Gastrocnemius medialis (tissue), 4 donors: Measurements from ENCODE around the gene ABCA6.

Source experiments
- POLR2A ChIP-seq, 2 donors: fragments of 450-650 bp; IDR thresholded peaks; one replicate each; pipeline ENCODE4 v1.6.1; 2017; ENCODE audit warnings: antibody characterized with exemption in 2 of 2, mild to moderate bottlenecking in 2 of 2, moderate library complexity in 2 of 2
- TF ChIP-seq, protein P1 (sequence below), 5 experiments: fragments of 450-650 bp in 3 of 5; fragments of 200-600 bp in 2 of 5; sonication (generic) in 2 of 5; IDR thresholded peaks in 4 of 5; conservative IDR thresholded peaks in 1 of 5; 1 replicate in 4 of 5; 2 replicates in 1 of 5; pipeline ENCODE4 v1.5.1; 2016 to 2019; ENCODE audit warnings: antibody characterized with exemption in 5 of 5, mild to moderate bottlenecking in 3 of 5, moderate library complexity in 3 of 5

DNA sequence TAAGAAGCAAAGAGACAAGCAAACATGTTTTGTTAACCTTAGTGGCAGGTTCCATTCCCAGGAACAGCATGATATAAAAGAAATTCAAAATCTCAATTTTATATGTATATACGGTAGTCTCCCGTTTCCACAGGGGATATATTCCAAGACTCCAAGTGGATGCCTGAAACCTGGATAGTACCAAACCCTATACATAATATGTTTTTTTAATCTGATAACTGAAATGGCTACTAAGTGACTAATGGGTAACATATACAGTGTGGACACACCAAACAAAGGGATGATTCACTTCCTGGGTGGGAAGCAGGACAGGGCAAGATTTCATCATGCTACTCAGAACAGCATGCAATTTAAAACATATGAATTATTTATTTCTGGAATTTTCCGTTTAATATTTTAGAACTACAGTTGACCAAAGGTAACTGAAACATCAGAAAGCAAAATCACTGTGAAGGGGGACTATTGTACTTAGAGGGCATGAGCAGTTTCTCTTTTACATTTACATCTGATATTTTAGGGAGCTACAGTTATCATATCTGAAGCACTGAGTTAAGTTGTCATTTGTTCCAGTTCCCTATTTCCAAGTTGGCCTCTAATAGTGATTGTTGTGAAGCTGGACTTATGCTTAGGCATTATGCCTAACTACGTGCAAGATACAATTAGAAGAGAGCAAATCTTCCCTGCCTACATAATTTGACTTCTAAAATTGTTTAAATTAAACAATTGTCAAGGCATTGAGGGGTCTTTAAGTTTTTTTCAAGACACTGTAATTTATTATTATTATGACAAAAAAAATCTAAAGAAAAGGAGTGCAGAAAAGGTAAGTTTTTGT is 34.1 kb upstream of the ABCA6 start:
- TF ChIP-seq, protein P1, sequence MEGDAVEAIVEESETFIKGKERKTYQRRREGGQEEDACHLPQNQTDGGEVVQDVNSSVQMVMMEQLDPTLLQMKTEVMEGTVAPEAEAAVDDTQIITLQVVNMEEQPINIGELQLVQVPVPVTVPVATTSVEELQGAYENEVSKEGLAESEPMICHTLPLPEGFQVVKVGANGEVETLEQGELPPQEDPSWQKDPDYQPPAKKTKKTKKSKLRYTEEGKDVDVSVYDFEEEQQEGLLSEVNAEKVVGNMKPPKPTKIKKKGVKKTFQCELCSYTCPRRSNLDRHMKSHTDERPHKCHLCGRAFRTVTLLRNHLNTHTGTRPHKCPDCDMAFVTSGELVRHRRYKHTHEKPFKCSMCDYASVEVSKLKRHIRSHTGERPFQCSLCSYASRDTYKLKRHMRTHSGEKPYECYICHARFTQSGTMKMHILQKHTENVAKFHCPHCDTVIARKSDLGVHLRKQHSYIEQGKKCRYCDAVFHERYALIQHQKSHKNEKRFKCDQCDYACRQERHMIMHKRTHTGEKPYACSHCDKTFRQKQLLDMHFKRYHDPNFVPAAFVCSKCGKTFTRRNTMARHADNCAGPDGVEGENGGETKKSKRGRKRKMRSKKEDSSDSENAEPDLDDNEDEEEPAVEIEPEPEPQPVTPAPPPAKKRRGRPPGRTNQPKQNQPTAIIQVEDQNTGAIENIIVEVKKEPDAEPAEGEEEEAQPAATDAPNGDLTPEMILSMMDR (IDR thresholded peaks at IDR 0.05 in 4 of 5, conservative IDR thresholded peaks at IDR 0.05 in 1 of 5), result no peak
- TF ChIP-seq POLR2A (IDR thresholded peaks at IDR 0.05), result no peak
